Keratinocyte (primary cell): Measurements from ENCODE around the gene ANO7. TPM values are rescaled to one million over a fixed set of nuclear protein-coding genes. Genes with fewer than 3 reads are reported as not detected.

Experiments used
- DNase-seq: peaks from one replicate; pipeline ENCODE4 v3.0.0-alpha.2; 2011; ENCODE audit warnings: low read depth, missing footprints, low spot score
- FAIRE-seq: peaks from 2 replicates; lab custom pipeline; 2011; peaks lifted over from hg19 to GRCh38; lab: Jason Lieb, UNC
- H2AFZ ChIP-seq: 2 replicates; pipeline ENCODE4 v1.6.0; 2012; ENCODE audit warnings: low read length, control low read depth, inconsistent platforms; ENCODE audit not compliant: control insufficient read depth
- H3K27ac ChIP-seq: 2 replicates; pipeline ENCODE4 v1.5.1; 2011; ENCODE audit warnings: low read length; ENCODE audit not compliant: control insufficient read depth, insufficient read depth
- H3K27me3 ChIP-seq: 3 replicates; pipeline ENCODE4 v1.6.0; 2011; ENCODE audit warnings: low read length; ENCODE audit not compliant: control insufficient read depth, insufficient read depth; ENCODE audit errors: extremely low read depth
- H3K36me3 ChIP-seq, 2 experiments: 2 replicates in 1 of 2; 3 replicates in 1 of 2; pipeline ENCODE4 v1.5.1; 2011; ENCODE audit warnings: low read length in 2 of 2, mild to moderate bottlenecking in 1 of 2; ENCODE audit not compliant: control insufficient read depth in 2 of 2, insufficient read depth in 2 of 2; ENCODE audit errors: extremely low read depth in 1 of 2
- H3K4me1 ChIP-seq: 3 replicates; pipeline ENCODE4 v1.5.1; 2011; ENCODE audit warnings: low read length; ENCODE audit not compliant: control insufficient read depth, insufficient read depth; ENCODE audit errors: extremely low read depth
- H3K4me2 ChIP-seq: 3 replicates; pipeline ENCODE4 v1.6.0; 2011; ENCODE audit warnings: low read depth, low read length; ENCODE audit not compliant: control insufficient read depth, insufficient read depth; ENCODE audit errors: extremely low read depth
- H3K4me3 ChIP-seq, 3 experiments: fragments of 200-600 bp in 1 of 3; sonication (generic) in 1 of 3; 2 replicates in 2 of 3; 3 replicates in 1 of 3; pipeline ENCODE4 v1.5.1; 2011 to 2016; ENCODE audit warnings: low read length in 3 of 3, mild to moderate bottlenecking in 3 of 3, control low read depth in 2 of 3, inconsistent platforms in 1 of 3, low read depth in 1 of 3, mixed read lengths in 1 of 3, mixed run types in 1 of 3, moderate library complexity in 1 of 3; ENCODE audit not compliant: control insufficient read depth in 2 of 3, insufficient read depth in 2 of 3; ENCODE audit errors: extremely low read depth in 1 of 3
- H3K79me2 ChIP-seq: 2 replicates; pipeline ENCODE4 v1.6.0; 2012; ENCODE audit warnings: low read length; ENCODE audit not compliant: control insufficient read depth, insufficient read depth
- H3K9ac ChIP-seq: 3 replicates; pipeline ENCODE4 v1.6.0; 2011; ENCODE audit warnings: low read length; ENCODE audit not compliant: control insufficient read depth, insufficient read depth; ENCODE audit errors: extremely low read depth
- H3K9me1 ChIP-seq: 3 replicates; pipeline ENCODE4 v1.6.0; 2011; ENCODE audit warnings: low read length; ENCODE audit not compliant: control insufficient read depth, insufficient read depth; ENCODE audit errors: extremely low read depth
- H3K9me3 ChIP-seq: 2 replicates; pipeline ENCODE4 v1.5.1; 2012; ENCODE audit warnings: low read depth, low read length; ENCODE audit not compliant: control insufficient read depth
- H4K20me1 ChIP-seq: 3 replicates; pipeline ENCODE4 v1.6.0; 2011; ENCODE audit warnings: low read length; ENCODE audit not compliant: control insufficient read depth, insufficient read depth; ENCODE audit errors: extremely low read depth
- EZH2 ChIP-seq: IDR thresholded peaks from one replicate; pipeline ENCODE4 v1.6.1; 2012; ENCODE audit warnings: inconsistent platforms, mild to moderate bottlenecking, low read length, moderate library complexity
- dilution Hi-C: fragments of 300-500 bp; cut with MboI; formaldehyde crosslinking; loops from one replicate; pipeline ENCODE4 v1.7.0; 2020; ENCODE audit warnings: low sequenced_read_pairs; ENCODE audit not compliant: extremely low pct_ligation_motif_present
- polyA plus RNA-seq, 5 experiments: library from polyadenylated mRNA; depleted of rRNA in 3 of 5; stranded (reverse) in 3 of 5; stranded (forward) in 1 of 5; unstranded in 1 of 5; fragments of >200 nt; gene quantifications; 1 replicate in 1 of 5; 2 replicates in 3 of 5; 3 replicates in 1 of 5; pipeline versions ENCODE4 v1.2.1 to v1.2.3, GENCODE V29; 2011 to 2012; ENCODE audit warnings: missing spikeins in 2 of 5, low read depth in 1 of 5, low replicate concordance in 1 of 5
- TF ChIP-seq, protein P1 (sequence below), 3 experiments: IDR thresholded peaks in 1 of 3; conservative IDR thresholded peaks in 1 of 3; optimal IDR thresholded peaks in 1 of 3; 2 replicates in 2 of 3; 3 replicates in 1 of 3; pipeline versions ENCODE3 to v1.5.1; 2011; ENCODE audit warnings: low read length in 3 of 3, mild to moderate bottlenecking in 3 of 3, moderate library complexity in 2 of 3, control low read depth in 1 of 3, inconsistent platforms in 1 of 3; ENCODE audit not compliant: insufficient read depth in 2 of 3; ENCODE audit errors: extremely low read depth in 1 of 3

Gene ANO7
- polyA plus RNA-seq, 1 donor (not counting 4 experiments of a cell fraction or from before 2014, with no cell fraction given) = 0.14 TPM

DNA sequence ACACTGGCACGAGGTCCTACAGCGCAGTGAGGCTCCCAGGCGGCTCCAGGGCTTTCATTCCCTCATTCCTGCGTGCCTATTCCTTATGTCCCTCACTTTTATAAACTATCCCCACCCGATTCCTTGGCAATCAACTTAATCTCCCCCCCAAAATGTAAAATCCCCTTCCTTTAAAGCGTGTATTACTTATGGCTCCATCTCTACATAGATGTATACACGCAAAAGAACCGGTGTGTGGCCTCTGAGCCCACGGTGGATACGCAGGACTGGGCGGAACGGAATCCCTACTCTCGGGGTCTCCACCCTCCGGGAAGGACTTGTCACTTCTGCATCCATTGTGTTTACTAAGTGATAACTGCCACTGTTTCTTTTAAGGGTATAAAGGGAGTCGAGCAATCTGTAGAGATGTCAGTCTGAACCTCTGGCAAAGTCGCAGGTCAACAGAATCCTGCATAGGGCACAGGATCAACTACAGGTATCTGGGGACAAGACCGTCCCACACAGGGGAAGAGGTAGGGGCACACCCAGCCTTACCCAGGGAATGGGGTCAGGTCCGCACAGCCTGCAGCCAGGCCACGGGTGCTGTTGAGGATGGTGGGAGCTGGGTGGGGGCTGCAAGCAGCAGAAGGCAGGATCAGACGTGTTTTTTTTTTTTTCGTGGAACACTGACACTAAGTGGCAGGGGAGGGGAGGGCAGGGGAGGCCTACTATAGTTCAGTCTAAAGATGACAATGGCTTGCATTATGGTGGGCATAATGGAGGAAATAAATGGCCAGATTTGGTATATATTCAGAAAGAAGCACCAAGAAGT is 84.9 kb downstream of the ANO7 start:
- TF ChIP-seq EZH2 = no peak
- TF ChIP-seq, protein P1, sequence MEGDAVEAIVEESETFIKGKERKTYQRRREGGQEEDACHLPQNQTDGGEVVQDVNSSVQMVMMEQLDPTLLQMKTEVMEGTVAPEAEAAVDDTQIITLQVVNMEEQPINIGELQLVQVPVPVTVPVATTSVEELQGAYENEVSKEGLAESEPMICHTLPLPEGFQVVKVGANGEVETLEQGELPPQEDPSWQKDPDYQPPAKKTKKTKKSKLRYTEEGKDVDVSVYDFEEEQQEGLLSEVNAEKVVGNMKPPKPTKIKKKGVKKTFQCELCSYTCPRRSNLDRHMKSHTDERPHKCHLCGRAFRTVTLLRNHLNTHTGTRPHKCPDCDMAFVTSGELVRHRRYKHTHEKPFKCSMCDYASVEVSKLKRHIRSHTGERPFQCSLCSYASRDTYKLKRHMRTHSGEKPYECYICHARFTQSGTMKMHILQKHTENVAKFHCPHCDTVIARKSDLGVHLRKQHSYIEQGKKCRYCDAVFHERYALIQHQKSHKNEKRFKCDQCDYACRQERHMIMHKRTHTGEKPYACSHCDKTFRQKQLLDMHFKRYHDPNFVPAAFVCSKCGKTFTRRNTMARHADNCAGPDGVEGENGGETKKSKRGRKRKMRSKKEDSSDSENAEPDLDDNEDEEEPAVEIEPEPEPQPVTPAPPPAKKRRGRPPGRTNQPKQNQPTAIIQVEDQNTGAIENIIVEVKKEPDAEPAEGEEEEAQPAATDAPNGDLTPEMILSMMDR (optimal IDR thresholded peaks at IDR 0.05 in 1 of 3, IDR thresholded peaks at IDR 0.05 in 1 of 3, conservative IDR thresholded peaks at IDR 0.05 in 1 of 3; ENCODE audit: extremely low read depth in 1 of 3, insufficient read depth in 2 of 3, low read length in 3 of 3) = no peak
- peak overlapping the region; percentile 53 to 63 (median 61) for H3K4me3 ChIP-seq
- peaks cover 89% of the 10 kb centered on the region for H3K79me2 ChIP-seq
- DNase-seq (no peak), FAIRE-seq (no peak)
- no peaks in the 10 kb centered on the region for H3K27me3 ChIP-seq
- peak overlapping the region; percentile 86 for H3K4me2 ChIP-seq
- H2AFZ ChIP-seq = peak overlapping the region; percentile 40
- H4K20me1 ChIP-seq = peaks cover 28% of the 10 kb centered on the region
- peaks cover 29% of the 10 kb centered on the region for H3K4me1 ChIP-seq
- peak overlapping the region; percentile 64 for H3K27ac ChIP-seq
- peaks cover 3 to 12% of the 10 kb centered on the region in 2 experiments for H3K36me3 ChIP-seq
- H3K9me3 ChIP-seq = no peaks in the 10 kb centered on the region
- dilution Hi-C loops = no loop called here
- H3K9ac ChIP-seq = peak overlapping the region; percentile 75
- H3K9me1 ChIP-seq = peaks cover 12% of the 10 kb centered on the region

DNA sequence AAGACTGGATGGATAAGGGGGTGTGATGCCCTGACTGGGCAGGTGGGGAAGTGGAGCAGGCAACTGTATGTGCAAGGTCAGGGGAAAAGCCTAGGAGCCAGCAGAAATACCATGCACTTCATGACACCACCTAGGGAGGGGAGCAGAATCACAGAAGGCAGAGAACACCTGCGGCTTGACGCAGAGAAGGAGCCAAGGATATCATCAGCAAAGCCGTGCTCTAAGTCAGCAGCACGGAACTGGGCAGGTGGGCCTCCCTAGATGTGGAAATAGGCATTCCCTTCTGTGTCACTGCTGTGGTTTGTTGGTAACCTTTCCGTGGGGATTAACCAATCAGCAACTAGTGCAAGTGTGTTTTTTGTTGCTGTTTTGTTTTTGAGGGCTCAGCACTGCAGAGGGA is 85.7 kb downstream of the ANO7 start:
- Histone ChIP-seq H3K4me1 (peaks cover 29% of the 10 kb centered on the region), H3K27ac (no peak overlapping the region), H3K27me3 (no peaks in the 10 kb centered on the region), H3K9ac (no peak overlapping the region), H3K36me3 (peaks cover 2 to 12% of the 10 kb centered on the region in 2 experiments), H2AFZ (no peak overlapping the region), H3K4me2 (no peak overlapping the region), H3K9me1 (peaks cover 12% of the 10 kb centered on the region), H3K4me3 (no peak overlapping the region), H3K79me2 (peaks cover 88% of the 10 kb centered on the region), H4K20me1 (peaks cover 25% of the 10 kb centered on the region), H3K9me3 (no peaks in the 10 kb centered on the region)
- TF ChIP-seq, protein P1 (optimal IDR thresholded peaks at IDR 0.05 in 1 of 3, IDR thresholded peaks at IDR 0.05 in 1 of 3, conservative IDR thresholded peaks at IDR 0.05 in 1 of 3; ENCODE audit: extremely low read depth in 1 of 3, insufficient read depth in 2 of 3, low read length in 3 of 3) = no peak
- no peak for TF ChIP-seq EZH2
- FAIRE-seq = no peak
- dilution Hi-C loops = no loop called here
- DNase-seq = no peak

Other genes starting within 250 kb of the ANO7 start
- under 0.01 to 0.12 TPM (median 0.04 TPM) in 3 replicates for gene SNED1, start 190.1 kb upstream of the ANO7 start, polyA plus RNA-seq
- gene MTERF4, start 86.4 kb upstream of the ANO7 start, polyA plus RNA-seq = 25.8 to 29.9 TPM (median 28.5 TPM) in 3 replicates
- 3.0 to 4.3 TPM (median 3.7 TPM) in 3 replicates for gene PASK, start 39.2 kb upstream of the ANO7 start, polyA plus RNA-seq
- gene PPP1R7, start 38.2 kb upstream of the ANO7 start, polyA plus RNA-seq = 53.4 to 88.2 TPM (median 84.9 TPM) in 3 replicates
- 266 to 471 TPM (median 289 TPM) in 3 replicates for gene HDLBP, start 127.0 kb downstream of the ANO7 start, polyA plus RNA-seq
- 324 to 644 TPM (median 510 TPM) in 3 replicates for gene SEPTIN2, start 127.2 kb downstream of the ANO7 start, polyA plus RNA-seq
- gene FARP2, start 167.6 kb downstream of the ANO7 start, polyA plus RNA-seq = 34.8 to 40.0 TPM (median 39.3 TPM) in 3 replicates